RWPE1 (cell line): ENCODE results near the gene SFMBT1.

Experiments used
- CTCF ChIA-PET: fragments of 350-600 bp; sonication (Branson Sonifier 250); formaldehyde crosslinking; extraction: SDS; loops from one replicate; lab custom pipeline; 2021; lab: Yijun Ruan, JAX
- POLR2A ChIA-PET: fragments of 400-600 bp; formaldehyde crosslinking; extraction: SDS; loops from one replicate; lab custom pipeline; 2020; ENCODE audit warnings: antibody characterized with exemption; ENCODE audit not compliant: low non-redundant PET; lab: Yijun Ruan, JAX
- DNase-seq: peaks from one replicate; pipeline ENCODE4 v3.0.0; 2012; ENCODE audit warnings: low spot score
- H3K27ac ChIP-seq: fragments of 450-650 bp; 2 replicates; pipeline ENCODE4 v1.5.1; 2017
- TF ChIP-seq, protein P1 (sequence below): fragments of 450-650 bp; conservative IDR thresholded peaks from 2 replicates; pipeline ENCODE4 v1.5.1; 2017; ENCODE audit warnings: low read depth, mild to moderate bottlenecking

SFMBT1 gene

DNA sequence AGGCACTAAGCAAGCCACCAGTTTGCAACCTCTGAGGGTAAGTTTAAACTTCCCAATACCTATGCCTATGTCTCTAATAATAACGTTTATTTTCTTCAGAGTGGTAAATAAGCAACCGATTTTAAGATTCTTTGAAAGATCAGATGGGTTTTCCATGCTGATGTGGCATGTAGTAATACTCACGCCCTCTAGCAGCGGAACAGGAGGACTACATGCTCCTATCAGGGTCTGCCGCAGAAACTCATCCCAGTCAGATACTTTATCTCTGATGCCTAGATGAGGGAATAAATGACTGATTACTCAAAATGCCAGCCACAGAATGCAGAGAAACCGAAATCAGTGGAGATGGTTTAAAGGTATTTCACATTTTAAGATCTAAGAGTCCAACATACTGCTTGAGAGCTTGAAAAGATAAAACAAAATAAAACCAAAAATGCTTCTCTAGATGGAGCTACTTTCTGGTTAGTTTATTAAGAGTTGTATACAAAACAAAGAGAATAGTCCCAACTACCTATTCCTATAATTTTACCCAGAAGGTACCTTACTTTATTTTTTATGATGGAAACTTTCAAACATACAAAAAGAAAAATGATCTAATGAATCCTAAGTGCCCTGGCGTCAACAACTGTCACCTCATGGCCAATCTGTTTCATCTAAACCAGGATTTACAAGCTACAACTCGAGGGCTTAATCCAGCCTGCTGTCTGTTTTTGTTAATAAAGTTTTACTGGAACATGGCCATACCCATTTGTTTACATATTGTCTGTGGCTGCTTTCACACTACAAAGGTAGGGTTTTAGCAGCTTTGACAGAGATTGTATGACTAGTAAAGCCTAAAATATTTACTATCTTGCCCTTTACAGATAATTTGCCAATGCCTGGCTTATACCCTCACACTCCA is 111.0 kb downstream of the SFMBT1 start:
- H3K27ac ChIP-seq, result no peak overlapping the region
- CTCF ChIA-PET, result interaction anchor here (0.9 to 1.1 kb wide), 3 partner anchors 19 to 82 kb away, joined by 3 read pairs; no protein-coding TSS in a partner anchor
- TF ChIP-seq, protein P1, sequence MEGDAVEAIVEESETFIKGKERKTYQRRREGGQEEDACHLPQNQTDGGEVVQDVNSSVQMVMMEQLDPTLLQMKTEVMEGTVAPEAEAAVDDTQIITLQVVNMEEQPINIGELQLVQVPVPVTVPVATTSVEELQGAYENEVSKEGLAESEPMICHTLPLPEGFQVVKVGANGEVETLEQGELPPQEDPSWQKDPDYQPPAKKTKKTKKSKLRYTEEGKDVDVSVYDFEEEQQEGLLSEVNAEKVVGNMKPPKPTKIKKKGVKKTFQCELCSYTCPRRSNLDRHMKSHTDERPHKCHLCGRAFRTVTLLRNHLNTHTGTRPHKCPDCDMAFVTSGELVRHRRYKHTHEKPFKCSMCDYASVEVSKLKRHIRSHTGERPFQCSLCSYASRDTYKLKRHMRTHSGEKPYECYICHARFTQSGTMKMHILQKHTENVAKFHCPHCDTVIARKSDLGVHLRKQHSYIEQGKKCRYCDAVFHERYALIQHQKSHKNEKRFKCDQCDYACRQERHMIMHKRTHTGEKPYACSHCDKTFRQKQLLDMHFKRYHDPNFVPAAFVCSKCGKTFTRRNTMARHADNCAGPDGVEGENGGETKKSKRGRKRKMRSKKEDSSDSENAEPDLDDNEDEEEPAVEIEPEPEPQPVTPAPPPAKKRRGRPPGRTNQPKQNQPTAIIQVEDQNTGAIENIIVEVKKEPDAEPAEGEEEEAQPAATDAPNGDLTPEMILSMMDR, result peak; percentile 86

DNA sequence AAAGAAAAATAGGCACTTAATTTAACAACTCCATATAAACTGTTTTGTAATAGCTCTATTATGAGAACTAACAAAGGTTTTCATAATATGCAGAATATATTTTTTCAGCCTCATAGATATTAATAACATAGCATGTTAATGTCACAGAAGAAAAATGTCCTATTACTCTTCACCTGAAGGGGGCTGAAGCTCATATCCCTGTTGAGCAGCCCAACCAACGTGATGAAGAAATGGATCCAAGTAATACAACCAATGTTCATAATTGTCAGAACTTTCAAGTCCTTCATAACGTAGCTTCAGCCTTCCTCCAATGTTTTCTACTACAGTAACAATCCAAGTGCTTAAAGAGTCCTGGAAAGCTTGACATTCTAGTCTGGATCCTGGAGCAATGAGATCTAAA is 114.0 kb downstream of the SFMBT1 start:
- no peak overlapping the region for H3K27ac ChIP-seq
- TF ChIP-seq, protein P1, result no peak
- CTCF ChIA-PET, result interaction anchor here (0.6 kb wide), 1 partner anchor 215 kb away, joined by 3 read pairs; no protein-coding TSS in a partner anchor
- DNase-seq, result peak; percentile 1
- POLR2A ChIA-PET, result no interaction called here

More for the DNA sequence above, 111.0 kb downstream of the SFMBT1 start:
- POLR2A ChIA-PET, result no interaction called here
- peak; percentile 60 for DNase-seq

DNA sequence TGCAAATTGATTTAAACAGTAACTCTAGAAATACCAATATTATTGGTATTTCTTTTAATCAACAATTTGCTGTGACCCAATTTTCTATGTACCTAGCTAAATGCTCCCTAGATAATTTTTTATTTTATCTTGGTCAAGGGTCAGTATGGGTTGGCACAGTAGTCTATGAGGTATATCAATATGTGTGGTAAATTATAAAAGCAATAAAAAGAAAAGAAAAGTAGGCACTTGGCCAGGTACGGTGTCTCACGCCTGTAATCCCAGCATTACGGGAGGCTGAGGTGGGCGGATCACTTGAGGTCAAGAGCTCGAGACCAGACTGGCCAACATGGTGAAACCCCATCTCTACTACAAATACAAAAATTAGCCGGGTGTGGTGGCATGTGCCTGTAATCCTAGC is 114.5 kb downstream of the SFMBT1 start:
- CTCF ChIA-PET, result interaction anchor here (0.6 kb wide), 1 partner anchor 214 kb away, joined by 3 read pairs; no protein-coding TSS in a partner anchor
- DNase-seq, result no peak
- TF ChIP-seq, protein P1, result no peak
- POLR2A ChIA-PET, result no interaction called here
- H3K27ac ChIP-seq, result no peak overlapping the region

DNA sequence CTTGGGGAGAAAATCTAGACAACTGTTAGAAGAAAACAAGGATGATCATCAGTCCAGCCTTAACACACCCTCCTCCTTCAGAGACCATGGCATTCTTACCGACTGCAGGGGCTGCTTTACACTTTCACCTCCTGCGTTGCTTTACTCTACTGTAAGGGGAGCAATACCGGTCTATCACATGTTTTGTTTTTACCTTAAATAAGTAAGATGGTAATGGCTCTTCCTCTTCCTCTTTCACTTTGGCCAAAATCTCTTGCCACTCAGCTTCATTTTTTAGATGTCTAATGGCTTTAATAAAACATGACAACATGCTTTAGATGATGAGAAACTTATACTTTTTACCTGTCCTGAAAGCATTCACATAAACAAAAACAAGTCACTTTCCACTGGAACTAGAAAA is 115.1 kb downstream of the SFMBT1 start:
- TF ChIP-seq, protein P1, result no peak
- ChIA-PET POLR2A (no interaction called here), CTCF (no interaction called here)
- DNase-seq, result no peak
- no peak overlapping the region for H3K27ac ChIP-seq

DNA sequence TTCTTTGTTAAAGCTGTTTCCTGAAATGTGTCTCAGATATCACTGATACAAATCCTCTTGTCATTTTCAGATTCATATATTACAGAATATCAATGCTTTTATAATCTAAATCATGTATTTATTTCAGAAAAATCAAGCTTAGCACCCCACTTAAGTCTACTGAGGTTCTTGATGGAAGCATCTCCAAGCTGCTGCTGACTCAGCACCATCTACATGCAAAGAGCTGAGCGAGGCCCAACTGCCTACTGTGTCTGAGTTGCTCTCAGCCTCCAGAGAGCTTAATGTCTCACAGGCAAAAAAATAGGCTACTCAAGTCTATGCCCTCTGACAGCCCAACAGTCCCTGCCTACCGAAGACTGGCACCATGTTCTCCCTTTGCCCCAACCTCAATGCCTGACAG is 119.3 kb downstream of the SFMBT1 start:
- ChIA-PET POLR2A (no interaction called here), CTCF (no interaction called here)
- H3K27ac ChIP-seq, result no peak overlapping the region
- TF ChIP-seq, protein P1, result no peak
- no peak for DNase-seq

DNA sequence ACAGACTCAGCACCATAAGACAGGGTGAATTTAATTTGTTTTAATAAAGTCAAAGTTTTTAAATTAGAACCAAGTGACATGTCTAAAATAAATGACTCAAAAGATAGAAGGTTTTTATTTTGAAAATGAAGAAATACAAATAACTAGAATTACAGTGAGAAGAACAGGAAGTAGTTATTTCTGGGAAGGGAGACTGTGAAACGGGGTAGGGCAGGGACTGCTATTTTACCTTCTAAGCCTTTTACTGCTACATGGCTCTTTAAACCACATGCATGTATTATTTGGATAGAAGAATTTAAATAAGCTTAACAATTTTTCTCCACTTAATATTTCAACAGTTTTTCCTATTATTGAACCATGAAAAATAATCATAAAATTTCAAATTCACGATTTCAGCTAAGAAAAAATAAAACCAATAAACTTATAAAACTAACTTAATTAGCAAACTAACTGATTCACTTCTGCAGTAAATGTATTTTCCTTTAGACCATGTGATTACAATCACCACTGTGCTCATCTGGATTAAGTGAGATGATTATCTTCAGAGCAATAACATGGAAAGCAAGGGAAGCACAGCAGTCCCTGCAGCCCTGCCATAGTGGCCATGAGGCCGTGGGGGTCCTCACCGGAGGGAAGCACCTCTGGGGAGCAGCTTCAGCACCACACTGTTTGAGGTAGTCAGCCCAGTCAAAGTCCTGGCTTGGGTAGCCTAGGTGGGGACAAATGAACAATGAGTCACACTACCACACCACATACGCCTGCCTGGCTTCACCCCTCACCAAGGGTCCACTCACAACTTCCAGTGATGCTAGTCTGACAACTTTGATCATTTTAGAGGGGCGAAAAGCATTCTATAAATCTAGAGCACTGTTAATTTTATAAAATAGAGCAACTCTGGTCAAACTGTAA is 120.2 kb downstream of the SFMBT1 start:
- ChIA-PET POLR2A (no interaction called here), CTCF (no interaction called here)
- TF ChIP-seq, protein P1, result no peak
- no peak for DNase-seq
- no peak overlapping the region for H3K27ac ChIP-seq
